ENCODE measurements around the gene MALSU1. TPM values are rescaled to one million over a fixed set of nuclear protein-coding genes. Genes with fewer than 3 reads are reported as not detected.

MALSU1 gene
- total RNA-seq, 2 donors from 2014 or later, result 32.3 to 35.1 TPM

- DNase-seq, result no peak
- no peak for ATAC-seq
- intact Hi-C loops (cut with DNase I, micrococcal nuclease), result no loop called here
Observed at GRCh38 chr7:23350466-23350865, 51.3 kb downstream of the MALSU1 start.

- intact Hi-C loops (cut with DNase I, micrococcal nuclease), result no loop called here
- ATAC-seq, result no peak
Observed at GRCh38 chr7:23353172-23353571, 54.0 kb downstream of the MALSU1 start.

GRCh38 chr7:23356168-23356567, 57.0 kb downstream of the MALSU1 start:
- DNase-seq, result no peak
- intact Hi-C loops (cut with DNase I, micrococcal nuclease), result no loop called here
- ATAC-seq, result no peak

More at GRCh38 chr7:23353172-23353571, 54.0 kb downstream of the MALSU1 start:
- no peak for DNase-seq

- DNase-seq (no peak), ATAC-seq (no peak)
- intact Hi-C loops (cut with DNase I, micrococcal nuclease), result no loop called here
Observed at GRCh38 chr7:23356726-23357125, 57.6 kb downstream of the MALSU1 start.

GRCh38 chr7:23357190-23358093, 58.3 kb downstream of the MALSU1 start:
- intact Hi-C loops (cut with DNase I, micrococcal nuclease), result no loop called here
- DNase-seq (no peak), ATAC-seq (no peak)

- intact Hi-C loops (cut with DNase I, micrococcal nuclease), result no loop called here
- ATAC-seq (no peak), DNase-seq (no peak)
Observed at GRCh38 chr7:23358152-23358674, 59.1 kb downstream of the MALSU1 start.

Other genes with a start within 250 kb of the MALSU1 start
- 10 to 100 TPM; 14.4 to 17.8 TPM for gene KLHL7, start 193.6 kb upstream of the MALSU1 start, total RNA-seq
- 10 to 100 TPM; 21.1 to 30.8 TPM for gene NUP42, start 117.3 kb upstream of the MALSU1 start, total RNA-seq
- 10 to 100 TPM; 15.0 to 67.8 TPM for gene GPNMB, start 52.6 kb upstream of the MALSU1 start, total RNA-seq
- under 1 TPM in 1 of 2 donors, not detected in 1; 0.53 TPM for gene IGF2BP3, start 171.2 kb downstream of the MALSU1 start, total RNA-seq
- 10 to 100 TPM; 60.6 to 63.9 TPM for gene TRA2A, start 232.6 kb downstream of the MALSU1 start, total RNA-seq